OCI-M2 (cell line): ENCODE results near the gene L3MBTL3.

Experiments used
- DNase-seq: peaks from one replicate; lab custom pipeline; 2025; ENCODE audit not compliant: unreplicated experiment; lab: John Stamatoyannopoulos, UW

Gene L3MBTL3

GRCh38 chr6:130018292-130018743, at the start of gene L3MBTL3:
L3MBTL3 (plus strand) TSS chr6:130018581; CDS start chr6:130042700, 24,119 bp downstream.
- DNase-seq, result no peak

GRCh38 chr6:129969064-129969463, 49.3 kb upstream of the L3MBTL3 start:
- DNase-seq, result no peak

- no peak for DNase-seq
Observed at GRCh38 chr6:129976110-129976509, 42.3 kb upstream of the L3MBTL3 start.

DNA sequence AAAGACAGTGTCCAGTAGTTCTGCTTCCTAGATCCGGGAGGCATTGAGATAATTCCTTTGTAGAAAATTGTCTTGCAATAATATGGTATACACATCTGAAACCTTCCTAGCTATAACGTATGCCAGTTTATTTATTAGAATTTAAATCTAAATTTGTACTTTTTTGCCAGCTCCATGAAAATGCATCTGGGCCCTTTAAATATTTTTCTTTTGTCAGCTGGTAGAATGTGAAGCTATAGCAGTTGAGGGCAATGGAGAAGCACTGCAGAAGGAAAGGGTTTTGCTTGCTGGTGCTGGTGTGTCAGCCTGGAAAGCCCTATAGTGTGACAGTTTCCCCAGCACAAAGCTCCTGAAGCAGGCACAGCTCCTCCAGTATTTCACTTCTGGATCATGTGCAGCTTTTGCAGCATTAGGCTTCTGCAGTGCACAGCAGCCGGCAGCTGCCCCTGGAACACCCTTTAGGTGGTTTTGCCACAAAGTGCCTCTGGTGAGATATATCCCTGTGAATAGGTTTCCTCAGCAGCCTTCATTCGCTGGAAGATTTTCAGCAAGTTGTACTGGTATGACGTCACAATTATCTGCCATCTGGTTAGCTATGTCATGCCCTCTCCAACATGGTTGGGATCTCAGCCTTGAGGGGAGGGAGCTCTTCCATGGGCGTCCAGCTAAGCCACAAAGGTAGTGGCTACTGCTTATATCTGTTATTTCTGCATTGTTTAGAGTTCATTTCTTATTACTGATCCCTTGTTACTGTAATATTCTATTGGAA, 40.0 kb upstream of the L3MBTL3 start:
- DNase-seq, result no peak

- no peak for DNase-seq
Observed at GRCh38 chr6:129980821-129981220, 37.6 kb upstream of the L3MBTL3 start.

DNA sequence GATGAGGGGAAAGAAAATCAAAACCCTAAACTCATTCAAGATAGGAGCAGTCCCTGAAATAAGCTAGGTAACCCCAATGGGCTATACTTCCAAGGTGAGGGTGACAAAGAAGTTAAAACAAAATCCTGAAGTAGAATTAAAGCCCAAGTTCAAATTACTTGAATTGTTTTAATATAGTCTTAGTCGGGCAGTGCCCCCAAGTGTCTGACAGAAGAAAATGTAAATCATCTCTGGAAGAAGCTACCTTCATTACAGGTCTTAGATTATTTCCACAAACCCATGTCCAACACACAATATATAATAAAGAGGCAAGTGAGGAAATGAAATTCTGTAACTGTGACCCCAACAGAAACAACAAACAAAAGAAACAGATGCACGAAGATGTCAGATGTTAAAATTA, 36.8 kb upstream of the L3MBTL3 start:
- no peak for DNase-seq

DNA sequence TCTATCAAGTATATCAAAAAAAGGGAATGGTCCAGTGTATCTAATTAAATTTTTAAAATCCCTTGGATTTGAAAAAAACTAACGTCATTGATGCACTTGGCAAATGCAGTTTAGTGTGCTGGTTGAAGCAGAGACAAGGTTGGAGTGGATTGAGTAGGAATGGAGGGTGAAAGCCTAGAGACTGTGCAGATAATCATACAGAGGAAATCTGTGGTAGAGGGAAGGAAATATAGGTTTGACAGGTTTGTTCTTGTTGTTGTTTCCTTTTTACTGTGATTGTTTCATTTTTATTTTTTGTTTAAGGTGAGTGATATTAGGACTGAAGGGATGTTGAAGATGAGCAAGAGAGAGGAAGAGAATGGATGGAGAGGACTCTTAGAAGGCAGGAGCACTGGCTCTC, 29.0 kb upstream of the L3MBTL3 start:
- DNase-seq, result no peak

- no peak for DNase-seq
Observed at GRCh38 chr6:129992881-129993280, 25.5 kb upstream of the L3MBTL3 start.

DNA sequence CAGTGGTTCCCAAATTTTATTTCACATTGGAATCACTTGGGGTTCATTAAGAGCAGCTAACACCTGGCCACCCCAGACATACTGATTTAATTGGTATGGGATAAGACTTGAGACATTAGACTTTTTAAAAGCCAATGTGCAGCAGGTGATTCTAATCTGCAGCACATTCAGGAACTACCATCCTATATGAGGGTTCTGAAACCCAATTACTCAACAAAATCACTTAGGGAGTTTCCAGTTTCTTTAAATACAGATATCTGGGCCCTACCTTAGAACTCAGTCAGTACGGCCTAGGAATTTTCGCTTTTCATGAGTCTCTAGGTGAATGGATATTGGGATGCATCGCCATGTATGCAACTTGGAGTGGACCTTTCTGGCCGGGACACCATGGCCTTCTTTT, 24.0 kb upstream of the L3MBTL3 start:
- no peak for DNase-seq

- DNase-seq, result no peak
Observed at GRCh38 chr6:129996387-129996786, 22.0 kb upstream of the L3MBTL3 start.

DNA sequence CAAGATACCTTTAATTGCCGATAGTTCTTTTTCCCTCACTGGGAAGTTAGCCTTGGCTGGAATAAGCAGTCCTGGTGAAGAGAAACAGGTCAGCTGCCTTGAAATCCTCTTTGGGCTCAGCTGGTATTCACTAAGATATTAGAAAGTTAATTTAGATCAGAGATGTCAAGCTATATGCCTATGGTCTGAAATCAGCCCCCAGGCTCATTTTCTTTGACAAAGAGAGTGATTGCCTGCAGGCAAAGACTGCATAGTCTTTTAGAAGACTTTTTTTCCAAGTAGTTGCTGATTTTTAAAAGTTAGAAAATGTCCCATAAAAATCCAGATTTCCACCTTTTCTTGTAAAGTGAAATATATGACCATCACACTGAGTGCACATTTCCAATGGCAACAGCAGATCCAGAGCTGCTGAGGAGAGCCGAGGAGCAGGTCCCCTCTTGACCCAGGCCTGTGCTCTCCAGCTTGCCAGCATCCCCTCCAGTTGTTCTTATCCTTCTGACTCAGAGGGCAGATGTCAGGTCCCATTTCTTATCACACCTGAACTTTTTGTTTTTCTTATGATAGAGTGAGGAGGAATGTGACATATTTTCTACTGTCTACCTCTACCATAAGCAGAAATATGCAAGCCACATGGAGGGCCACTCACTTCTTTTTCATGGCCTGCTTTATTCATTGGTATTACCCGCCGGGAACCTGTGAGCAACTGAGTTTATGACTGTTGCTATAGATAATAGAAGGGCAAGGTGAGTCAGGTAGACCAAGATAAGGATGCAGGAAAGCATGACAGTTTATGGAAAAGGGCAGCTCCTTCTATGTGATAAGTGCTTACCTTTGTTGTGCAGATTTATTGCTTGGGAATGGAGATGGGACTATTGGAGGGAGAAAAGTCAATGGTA, 17.6 kb upstream of the L3MBTL3 start:
- no peak for DNase-seq

- DNase-seq, result no peak
Observed at GRCh38 chr6:130008236-130008873, 10.0 kb upstream of the L3MBTL3 start.

GRCh38 chr6:130009146-130009545, 9.2 kb upstream of the L3MBTL3 start:
- no peak for DNase-seq

DNA sequence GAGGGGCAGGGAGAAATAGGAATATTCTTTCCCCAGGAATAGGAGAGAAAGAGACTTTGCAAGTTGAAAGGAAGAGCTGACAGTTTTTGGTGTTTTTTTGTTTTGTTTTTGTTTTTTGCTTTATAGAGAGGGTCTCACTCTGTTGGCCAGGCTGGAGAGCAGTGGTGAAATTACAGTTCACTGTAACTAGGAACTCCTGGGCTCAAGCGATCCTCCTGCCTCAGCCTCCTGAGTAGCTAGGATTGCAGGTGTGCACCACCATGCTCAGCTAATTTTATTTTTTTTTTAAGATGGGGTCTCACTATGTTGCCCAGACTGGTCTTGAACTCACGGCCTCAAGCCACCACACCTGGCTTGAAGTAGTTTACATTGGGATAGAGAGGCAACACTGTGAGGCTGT, 8.0 kb upstream of the L3MBTL3 start:
- no peak for DNase-seq

DNA sequence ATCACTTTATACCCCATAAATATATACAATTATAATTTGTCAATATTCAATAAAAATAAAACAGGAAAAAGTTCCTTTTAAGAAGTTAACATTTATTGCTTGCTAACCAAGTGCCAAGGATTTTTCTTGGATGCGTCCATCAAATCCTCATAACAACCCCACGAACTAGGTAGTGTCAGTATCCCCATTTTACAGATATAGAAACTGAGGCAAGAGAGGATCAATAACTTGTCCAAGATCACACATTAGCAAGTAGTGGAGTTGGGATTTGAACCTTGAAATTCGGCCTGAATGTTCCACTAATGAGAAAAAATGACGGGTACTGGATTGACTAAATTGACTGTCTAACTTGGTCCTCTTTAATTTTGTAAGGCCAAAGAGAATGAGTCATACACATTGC, 5.7 kb upstream of the L3MBTL3 start:
- DNase-seq, result no peak

DNA sequence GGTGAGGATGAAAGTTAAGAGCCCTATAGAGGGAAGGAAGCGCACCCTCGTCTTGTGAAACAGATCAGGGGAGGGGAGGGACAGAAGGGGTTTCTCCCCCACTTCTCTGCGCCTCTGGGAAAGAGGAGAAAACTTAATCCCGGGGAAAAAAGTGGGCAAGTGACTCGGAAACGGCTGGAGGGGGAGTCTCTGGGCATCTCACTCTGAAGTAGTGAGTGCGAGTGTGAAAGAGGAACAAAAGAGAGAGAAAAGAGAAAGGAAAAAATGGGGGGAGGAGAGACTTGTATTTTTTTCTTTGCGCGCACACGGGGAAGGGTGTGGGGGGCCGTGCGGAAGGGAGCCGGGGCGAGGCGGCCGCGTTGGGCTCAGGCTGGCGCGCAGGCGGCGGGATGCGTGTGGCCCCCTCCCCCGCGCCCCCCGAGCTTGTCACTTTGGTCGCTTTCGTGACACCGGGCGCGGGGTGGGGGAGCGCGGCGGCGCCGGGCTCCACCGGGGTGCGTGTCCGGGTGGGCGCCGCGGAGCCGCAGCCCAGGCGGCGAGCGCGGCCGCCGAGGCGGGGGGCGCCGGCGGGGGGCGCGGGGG, 454 bp downstream of the L3MBTL3 start:
- no peak for DNase-seq

- no peak for DNase-seq
Observed at GRCh38 chr6:130019326-130020072, 1.1 kb downstream of the L3MBTL3 start.

GRCh38 chr6:130020073-130020906, 1.9 kb downstream of the L3MBTL3 start:
- DNase-seq, result no peak

GRCh38 chr6:130020907-130021629, 2.7 kb downstream of the L3MBTL3 start:
- peak; percentile 31 for DNase-seq
